GM12892 (cell line): ENCODE data around the gene CCDC80.

Experiments
- POLR2A ChIP-seq: IDR thresholded peaks from 2 replicates; pipeline ENCODE4 v1.6.1; 2011; ENCODE audit warnings: low read depth, low read length, control low read depth
- POLR2AphosphoS5 ChIP-seq: IDR thresholded peaks from 2 replicates; pipeline ENCODE4 v1.6.1; 2011; ENCODE audit warnings: low read depth, low read length, control low read depth

GRCh38 chr3:112687616-112688015 lies 46.7 kb upstream of the CCDC80 start:
- TF ChIP-seq POLR2A: no peak
- TF ChIP-seq POLR2AphosphoS5: no peak
